Measurements from ENCODE around the gene PTH2.
"Not testable (repeated sequence)": the region's sequence is repeated elsewhere in the genome, so short reads cannot be mapped to it uniquely, and the experiment has no call there.

The PTH2 gene

DNA sequence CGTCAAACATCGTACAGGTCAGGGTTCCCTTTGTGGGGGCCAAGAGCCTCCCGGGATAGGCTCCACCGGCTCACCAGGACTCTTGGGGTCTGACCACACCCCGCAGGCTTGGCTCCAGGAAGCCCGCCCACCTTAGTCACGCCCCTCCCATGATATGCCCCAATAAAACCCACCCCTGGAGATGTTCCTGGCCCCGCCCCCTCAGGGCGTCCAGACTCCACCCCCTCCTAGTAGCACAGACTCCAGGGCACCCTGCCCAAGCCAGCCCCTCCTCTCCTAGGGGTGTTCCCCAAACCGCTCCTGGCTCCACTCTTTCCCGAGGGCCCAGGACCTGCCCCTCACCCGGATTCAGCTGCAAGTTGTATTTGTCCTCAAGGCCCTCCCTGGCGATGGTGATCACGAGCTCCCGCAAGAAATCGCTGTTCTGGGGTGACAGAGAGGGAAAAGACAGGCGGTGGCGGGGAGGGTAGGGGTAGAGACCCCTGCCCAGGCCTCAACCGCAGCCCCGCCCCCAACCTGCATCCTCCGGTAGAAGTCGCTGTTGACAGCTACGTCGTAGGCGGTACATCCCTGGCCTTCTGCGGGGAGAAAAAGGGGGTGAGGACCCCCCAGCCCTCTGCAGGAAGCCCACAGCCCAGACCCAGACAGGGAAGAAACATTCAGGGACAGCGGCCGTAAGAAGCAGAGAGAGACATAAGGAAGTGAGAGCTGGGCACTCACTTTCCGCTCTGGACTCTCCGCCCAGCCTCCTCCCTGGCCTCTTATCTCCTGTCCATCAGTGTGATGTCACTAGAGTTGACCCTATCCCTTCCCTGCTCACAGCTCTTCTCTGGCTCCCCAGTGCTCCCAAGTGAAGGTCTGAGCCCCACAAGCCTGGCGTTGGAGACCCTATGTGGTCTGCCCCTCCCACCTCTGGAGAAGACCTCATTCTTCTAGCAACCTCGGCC is 24.5 kb upstream of the PTH2 start:
- DNase-seq (ENCODE audit: low read depth), result peak; percentile 62

- DNase-seq (ENCODE audit: low read depth), result no peak
Observed at GRCh38 chr19:49445997-49446396, 22.8 kb upstream of the PTH2 start.

GRCh38 chr19:49444100-49444700 is 21.0 kb upstream of the PTH2 start:
- DNase-seq (ENCODE audit: low read depth), result not testable (repeated sequence)

- DNase-seq (ENCODE audit: low read depth), result peak; percentile 94
Observed at GRCh38 chr19:49443366-49444099, 20.3 kb upstream of the PTH2 start.

GRCh38 chr19:49442771-49443365 is 19.6 kb upstream of the PTH2 start:
- DNase-seq (ENCODE audit: low read depth), result peak; percentile 87

GRCh38 chr19:49442354-49442753 is 19.1 kb upstream of the PTH2 start:
- DNase-seq (ENCODE audit: low read depth), result no peak

DNA sequence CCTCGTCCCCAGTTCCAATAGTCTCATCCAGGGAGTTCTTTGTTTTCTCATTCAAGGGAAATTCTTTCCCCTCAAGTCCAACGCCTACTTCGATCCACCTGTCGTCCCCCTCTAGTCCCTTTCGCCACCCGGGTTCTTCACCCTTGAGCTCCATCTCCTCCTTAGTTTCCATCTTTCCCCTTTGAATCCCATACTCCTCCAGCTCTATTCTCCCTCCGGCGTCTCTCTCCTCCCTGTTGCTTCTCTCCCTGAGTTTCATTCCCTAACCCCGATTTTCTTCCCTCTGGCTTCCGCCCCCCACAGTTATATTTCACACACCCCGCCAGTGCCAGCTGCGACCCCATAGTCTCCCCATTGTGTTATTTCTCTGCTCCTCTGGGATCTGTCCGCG is 18.7 kb upstream of the PTH2 start:
- no peak for DNase-seq (ENCODE audit: low read depth)

DNA sequence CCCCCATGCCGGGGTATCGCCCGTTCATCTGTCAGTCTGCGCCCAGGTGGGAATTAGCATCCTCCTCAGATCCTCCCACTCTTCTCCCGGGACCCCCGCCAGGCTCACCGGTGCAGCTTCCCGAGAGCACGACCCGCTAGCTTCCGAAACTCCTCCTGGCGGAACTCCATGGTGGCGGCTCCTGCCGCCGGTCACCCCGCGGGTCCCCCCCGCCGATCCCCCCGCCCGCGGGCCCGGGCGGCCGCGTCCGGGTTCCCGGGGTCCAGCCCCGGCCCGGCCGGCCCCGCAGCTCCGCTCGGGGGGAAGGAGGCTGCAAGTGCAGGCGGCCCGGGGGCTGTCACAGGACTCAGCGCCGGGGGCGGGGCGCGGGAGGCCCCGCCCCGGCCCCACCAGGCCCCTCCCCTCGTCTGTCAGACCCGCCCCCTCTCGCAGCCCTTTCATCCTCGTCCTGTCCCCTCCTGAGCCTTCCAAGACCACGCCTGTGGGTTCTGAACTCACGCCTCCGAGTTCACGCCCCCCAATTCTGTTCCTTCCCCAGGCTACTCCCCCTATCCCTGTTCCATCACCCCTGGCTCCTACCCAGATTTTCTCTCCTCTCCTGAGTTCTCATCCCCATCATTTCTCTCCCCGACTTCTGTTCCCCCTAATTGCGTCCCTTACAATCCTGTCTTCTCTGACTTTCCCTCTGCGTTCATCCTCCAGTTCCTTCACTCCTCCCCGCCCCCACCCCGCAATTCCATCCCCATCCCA is 18.1 kb upstream of the PTH2 start, which contains the start of gene SLC17A7:
Gene SLC17A7 (minus strand): TSS at position 318 of the 750 bp plus-strand sequence. CDS start 148 bp downstream, at position 170.
- DNase-seq (ENCODE audit: low read depth), result peak; percentile 36

- DNase-seq (ENCODE audit: low read depth), result no peak
Observed at GRCh38 chr19:49440439-49441209, 17.4 kb upstream of the PTH2 start.

GRCh38 chr19:49439836-49440235 is 16.6 kb upstream of the PTH2 start:
- no peak for DNase-seq (ENCODE audit: low read depth)

- no peak for DNase-seq (ENCODE audit: low read depth)
Observed at GRCh38 chr19:49438261-49438660, 15.0 kb upstream of the PTH2 start.

DNA sequence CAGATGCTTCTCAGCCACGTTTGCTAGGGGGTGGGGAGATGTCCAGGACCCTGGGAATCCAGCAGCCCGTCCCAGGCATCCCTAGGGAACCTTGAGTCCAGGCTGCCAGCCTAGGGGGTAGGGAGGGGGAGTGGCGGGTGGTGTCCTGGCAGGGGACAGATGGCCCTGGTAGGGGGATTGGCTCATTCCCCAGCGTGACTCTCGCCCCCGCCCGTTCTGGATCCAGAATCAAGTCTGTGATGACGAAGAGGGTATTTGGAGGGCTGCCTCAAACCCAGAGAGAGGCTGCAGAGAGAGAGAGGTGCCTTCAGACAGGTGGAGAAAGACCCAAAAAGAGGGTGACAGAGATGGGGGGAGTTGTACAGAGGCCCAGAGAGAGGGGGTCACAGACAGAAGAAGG is 14.0 kb upstream of the PTH2 start:
- DNase-seq (ENCODE audit: low read depth), result no peak

DNA sequence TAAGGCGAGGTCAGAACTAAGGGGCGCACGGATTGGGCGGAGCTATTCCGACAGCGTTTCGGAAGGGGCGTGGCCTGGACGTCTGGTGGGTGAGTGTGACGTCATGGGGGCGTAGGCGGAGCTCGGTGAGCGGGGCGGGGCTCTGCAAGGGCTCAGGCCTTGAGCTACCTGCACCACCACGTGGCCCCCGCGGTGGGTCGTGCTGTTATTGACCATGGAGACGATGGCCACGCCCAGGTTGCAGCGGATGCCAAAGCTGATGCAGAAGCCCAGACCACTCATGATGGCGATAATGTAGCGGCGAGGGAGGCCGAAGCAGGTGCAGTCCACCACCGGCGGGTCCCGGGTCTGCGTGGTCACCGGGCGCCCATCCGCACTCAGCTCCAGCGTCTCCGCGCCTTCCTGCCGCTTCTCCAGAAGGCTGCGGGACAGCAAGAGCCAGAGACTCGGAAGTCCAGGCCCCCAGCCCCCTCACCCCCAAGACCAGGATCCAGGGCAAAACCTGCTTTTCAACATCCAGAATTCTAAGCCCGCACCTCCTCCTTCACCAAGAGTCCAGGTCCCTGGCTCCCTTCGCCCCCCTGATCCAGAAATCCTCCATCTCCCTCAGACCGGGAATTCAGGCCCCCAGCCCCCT is 13.3 kb upstream of the PTH2 start:
- DNase-seq (ENCODE audit: low read depth), result peak; percentile 42

DNA sequence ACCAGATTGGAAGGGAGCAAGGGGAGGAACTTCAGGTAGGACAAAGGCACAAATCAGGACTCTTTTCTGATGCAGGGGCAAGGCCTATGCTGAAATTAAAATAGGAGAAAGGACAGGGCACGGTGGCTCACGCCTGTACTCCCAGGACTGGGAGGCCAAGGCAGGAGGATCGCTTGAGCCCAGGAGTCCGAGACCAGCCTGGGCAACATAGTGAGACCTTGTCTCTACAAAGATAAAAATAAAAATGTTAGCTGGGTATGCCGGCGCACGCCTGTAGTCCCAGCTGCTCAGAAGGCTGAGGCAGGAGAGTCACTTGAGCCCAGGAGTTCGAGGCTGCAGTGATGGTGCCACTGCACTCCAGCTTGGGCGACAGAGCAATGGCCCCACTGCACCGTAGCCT is 12.4 kb upstream of the PTH2 start:
- DNase-seq (ENCODE audit: low read depth), result no peak

- no peak for DNase-seq (ENCODE audit: low read depth)
Observed at GRCh38 chr19:49434907-49435583, 11.8 kb upstream of the PTH2 start.

DNA sequence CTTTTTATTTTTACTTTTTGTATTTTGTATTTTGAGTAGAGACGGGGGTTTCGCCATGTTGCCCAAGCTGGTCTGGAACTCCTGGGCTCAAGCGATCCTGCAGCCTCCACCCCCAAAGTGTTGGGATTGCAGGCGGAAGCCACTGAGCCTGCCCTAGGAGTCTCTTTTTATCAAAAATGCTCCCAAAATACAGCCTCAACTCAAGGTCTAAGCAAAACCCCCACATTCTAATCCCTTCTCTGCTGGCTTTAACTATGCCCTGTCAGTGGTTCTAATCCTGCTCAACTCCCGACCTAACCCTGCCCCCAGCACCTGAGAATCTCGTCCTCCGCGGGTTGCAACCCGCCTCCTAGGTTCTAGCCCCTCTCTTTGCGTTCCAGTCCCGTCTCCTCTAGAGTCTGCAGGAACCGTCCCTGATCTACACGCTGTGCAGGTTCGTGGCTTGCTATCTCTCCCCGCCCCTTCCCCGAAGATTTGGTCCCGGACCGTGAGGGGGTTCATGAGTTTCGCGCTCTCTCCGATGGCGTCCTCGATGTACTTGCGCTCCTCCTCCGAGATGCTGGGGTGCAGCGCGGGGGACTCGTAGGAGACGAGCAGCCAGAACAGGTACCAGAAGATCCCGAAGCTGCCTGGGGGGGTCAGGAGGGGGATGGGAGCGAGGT is 10.1 kb upstream of the PTH2 start:
- no peak for DNase-seq (ENCODE audit: low read depth)

DNA sequence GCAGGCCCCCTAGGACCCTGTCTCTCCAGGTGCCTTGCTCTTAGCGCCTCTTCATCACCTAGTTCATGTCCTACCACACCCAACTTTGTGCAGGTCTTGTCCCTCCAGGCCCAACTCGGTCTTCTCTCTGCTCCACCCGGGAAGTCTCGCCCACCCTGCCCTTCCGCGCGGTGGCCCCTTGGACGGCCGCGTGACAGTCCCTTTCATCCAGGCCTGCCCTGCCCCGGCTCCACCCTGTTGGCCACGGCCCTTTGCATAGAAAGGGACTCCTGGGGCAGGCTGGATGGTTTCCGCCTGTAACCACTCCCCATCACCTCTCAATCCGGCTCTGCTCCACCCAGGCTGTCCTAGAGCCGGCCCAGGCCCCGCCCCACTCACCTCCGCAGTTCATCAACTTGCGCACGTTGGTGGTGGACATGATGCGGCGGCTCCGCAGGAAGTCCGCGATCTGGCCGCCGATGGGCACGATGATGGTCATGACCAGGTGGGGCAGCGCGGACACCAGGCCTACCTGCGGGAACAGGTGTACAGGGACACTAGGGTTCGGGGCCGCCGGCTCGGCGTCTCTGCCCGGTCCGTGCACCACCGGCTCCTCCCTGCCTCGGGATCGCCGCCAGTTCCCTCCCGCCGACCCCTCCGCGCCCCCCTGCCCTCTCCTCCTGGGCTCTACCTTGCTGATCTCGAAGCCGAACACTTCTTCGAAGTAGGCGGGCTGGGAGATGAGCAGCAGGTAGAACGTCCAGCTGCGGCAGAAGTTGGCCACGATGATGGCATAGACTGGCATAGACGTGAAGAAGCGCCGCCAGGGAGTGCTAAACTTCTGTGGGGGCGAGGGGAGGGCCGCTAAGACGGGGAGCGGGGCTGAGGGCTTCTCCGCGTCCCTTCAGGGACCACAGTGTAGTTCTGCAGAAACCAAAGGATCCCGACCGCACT is 9.2 kb upstream of the PTH2 start:
- DNase-seq (ENCODE audit: low read depth), result no peak

- DNase-seq (ENCODE audit: low read depth), result no peak
Observed at GRCh38 chr19:49431330-49431749, 8.1 kb upstream of the PTH2 start.
